Cardiac muscle cell (in vitro differentiated cells and primary cell): Measurements from ENCODE around the gene MRC2. TPM values are rescaled to one million over a fixed set of nuclear protein-coding genes. Genes with fewer than 3 reads are reported as not detected.
"Not testable (repeated sequence)": the region's sequence is repeated elsewhere in the genome, so short reads cannot be mapped to it uniquely, and the experiment has no call there.

Experiments used
- DNase-seq, 2 donors: peaks; one replicate each; pipeline versions ENCODE4 v3.0.0 to v3.0.0-alpha.2; 2010 to 2017; ENCODE audit warnings: low read depth in 1 of 2, low spot score in 1 of 2
- H3K27ac ChIP-seq: fragments of 200-600 bp; sonication (generic); 2 replicates; pipeline ENCODE4 v1.5.1; 2016
- H3K27me3 ChIP-seq: fragments of 200-600 bp; sonication (generic); 2 replicates; pipeline ENCODE4 v1.6.0; 2016; ENCODE audit warnings: control low read depth
- H3K36me3 ChIP-seq: fragments of 200-600 bp; sonication (generic); 2 replicates; pipeline ENCODE4 v1.5.1; 2016; ENCODE audit warnings: control low read depth
- H3K4me1 ChIP-seq: fragments of 200-600 bp; sonication (generic); 2 replicates; pipeline ENCODE4 v1.8.1; 2017; ENCODE audit warnings: low read depth, mild to moderate bottlenecking, mixed run types
- H3K4me3 ChIP-seq: fragments of 200-600 bp; sonication (generic); 2 replicates; pipeline ENCODE4 v1.5.1; 2016; ENCODE audit warnings: mild to moderate bottlenecking
- H3K9me3 ChIP-seq: fragments of 200-600 bp; sonication (generic); 2 replicates; pipeline ENCODE4 v1.5.1; 2017; ENCODE audit warnings: low read depth, mild to moderate bottlenecking, control low read depth
- CTCF ChIP-seq: IDR thresholded peaks from 2 replicates; pipeline ENCODE4 v1.5.1; 2012; ENCODE audit warnings: low read depth, mild to moderate bottlenecking, low read length
- polyA plus RNA-seq: library from polyadenylated mRNA; unstranded; fragments of >200 nt; fragmentation: Nextera tagmentation; extraction: Ambion mirVana; gene quantifications from 2 replicates; pipeline ENCODE4 v1.2.1, GENCODE V29; 2016
- total RNA-seq: library from RNA; depleted of rRNA; stranded (reverse); fragments of >200 nt; gene quantifications from 2 replicates; pipeline ENCODE4 v1.2.3, GENCODE V29; 2016

MRC2 gene
- total and polyA plus RNA-seq, 2 experiments from 2014 or later: 53.1 to 136 TPM

DNA sequence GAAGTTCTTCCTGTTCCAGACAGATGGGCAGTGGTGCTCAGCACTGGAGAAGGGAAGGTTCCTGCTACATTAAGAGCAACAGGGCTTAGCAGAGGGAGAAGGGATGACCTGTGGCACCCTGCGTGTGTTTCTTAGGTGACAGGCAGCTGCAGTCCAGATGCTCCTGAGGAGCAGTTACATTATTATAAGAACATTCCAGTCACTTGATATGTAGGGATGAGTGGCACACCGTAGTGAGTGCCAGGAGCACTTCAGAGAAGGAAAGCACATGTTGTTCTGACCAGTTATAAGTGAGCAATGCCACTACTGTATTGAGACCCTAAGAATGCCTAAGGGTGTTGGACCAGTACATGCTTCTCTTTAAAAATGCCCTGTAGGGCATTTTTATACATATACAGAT lies 39.9 kb upstream of the MRC2 start:
- Histone ChIP-seq H3K27ac (peak overlapping the region; percentile 91), H3K36me3 (peaks cover 14% of the 10 kb centered on the region), H3K27me3 (no peaks in the 10 kb centered on the region), H3K4me1 (peaks cover 20% of the 10 kb centered on the region), H3K4me3 (no peak overlapping the region), H3K9me3 (no peaks in the 10 kb centered on the region)
- DNase-seq: no peak
- no peak for TF ChIP-seq CTCF

DNA sequence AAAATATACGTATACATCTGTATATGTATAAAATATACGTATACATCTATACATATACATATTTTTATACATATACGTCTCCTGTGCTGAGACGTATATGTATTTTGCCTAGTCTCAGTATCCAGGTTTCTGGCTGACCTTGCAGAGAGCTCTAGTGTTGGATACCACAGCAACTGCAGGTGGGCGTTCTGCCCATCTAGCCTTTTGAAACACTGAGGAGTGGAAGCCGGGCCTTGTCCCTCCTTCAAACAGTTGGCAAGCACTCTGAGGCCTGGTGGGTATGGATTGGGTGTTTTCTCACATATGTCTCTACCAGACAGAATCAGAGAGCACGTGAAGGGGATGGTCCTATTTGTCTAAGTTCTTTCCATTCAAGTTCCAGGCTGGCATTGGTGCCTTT lies 39.4 kb upstream of the MRC2 start:
- Histone ChIP-seq H3K27ac (peak overlapping the region; percentile 2), H3K4me3 (no peak overlapping the region), H3K27me3 (no peaks in the 10 kb centered on the region), H3K36me3 (peaks cover 8% of the 10 kb centered on the region), H3K9me3 (no peaks in the 10 kb centered on the region), H3K4me1 (peaks cover 20% of the 10 kb centered on the region)
- TF ChIP-seq CTCF: no peak
- no peak for DNase-seq

DNA sequence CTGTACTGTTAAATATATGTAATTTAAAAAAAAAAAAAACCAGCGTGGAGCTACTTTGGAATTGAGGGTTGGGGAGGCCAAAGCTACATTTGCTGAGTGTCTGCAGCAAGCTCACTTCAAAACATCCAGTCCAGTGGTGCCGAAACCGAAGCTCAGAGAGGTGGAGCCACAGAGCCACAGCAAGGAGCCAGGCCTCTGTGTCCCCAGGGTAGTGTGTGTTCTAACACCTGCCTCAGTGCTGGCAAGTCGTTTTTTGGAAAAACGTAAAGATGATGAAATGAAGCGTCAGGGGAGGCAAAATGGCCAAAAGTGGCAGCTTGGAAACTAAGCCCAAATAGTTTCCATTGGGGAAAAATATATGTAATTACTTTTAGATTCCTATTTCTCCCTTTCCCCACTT lies 36.1 kb upstream of the MRC2 start:
- no peak for TF ChIP-seq CTCF
- no peaks in the 10 kb centered on the region for H3K27me3 ChIP-seq
- peak overlapping the region; percentile 8 for H3K27ac ChIP-seq
- no peaks in the 10 kb centered on the region for H3K9me3 ChIP-seq
- H3K4me1 ChIP-seq: no peaks in the 10 kb centered on the region
- no peak for DNase-seq
- H3K36me3 ChIP-seq: peaks cover 11% of the 10 kb centered on the region
- H3K4me3 ChIP-seq: no peak overlapping the region

DNA sequence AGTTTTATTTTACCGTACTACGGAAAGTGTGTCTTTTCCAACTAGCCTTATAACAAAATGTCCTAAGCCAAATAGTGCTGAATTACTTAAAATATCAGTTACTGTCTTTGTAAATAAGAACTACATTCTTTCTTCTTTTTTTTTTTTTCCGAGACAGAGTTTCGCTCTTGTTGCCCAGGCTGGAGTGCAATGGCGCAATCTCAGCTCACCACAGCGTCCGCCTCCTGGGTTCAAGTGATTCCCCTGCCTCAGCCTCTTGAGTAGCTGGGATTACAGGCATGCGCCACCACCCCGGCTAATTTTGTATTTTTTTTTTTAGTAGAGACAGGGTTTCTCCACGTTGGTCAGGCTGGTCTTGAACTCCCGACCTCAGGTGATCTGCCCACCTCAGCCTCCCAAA lies 35.6 kb upstream of the MRC2 start:
- Histone ChIP-seq H3K36me3 (peaks cover 14% of the 10 kb centered on the region), H3K27ac (peak overlapping the region; percentile 8)
- H3K27me3 ChIP-seq, H3K9me3 ChIP-seq, DNase-seq, H3K4me3 ChIP-seq, H3K4me1 ChIP-seq: not testable (repeated sequence)

- TF ChIP-seq CTCF: no peak
- no peak for DNase-seq
- Histone ChIP-seq H3K27ac (peak overlapping the region; percentile 22), H3K4me1 (no peaks in the 10 kb centered on the region), H3K4me3 (no peak overlapping the region), H3K36me3 (peaks cover 20% of the 10 kb centered on the region), H3K27me3 (no peaks in the 10 kb centered on the region), H3K9me3 (no peaks in the 10 kb centered on the region)
Observed at GRCh38 chr17:62592341-62593099, 35.0 kb upstream of the MRC2 start.

DNA sequence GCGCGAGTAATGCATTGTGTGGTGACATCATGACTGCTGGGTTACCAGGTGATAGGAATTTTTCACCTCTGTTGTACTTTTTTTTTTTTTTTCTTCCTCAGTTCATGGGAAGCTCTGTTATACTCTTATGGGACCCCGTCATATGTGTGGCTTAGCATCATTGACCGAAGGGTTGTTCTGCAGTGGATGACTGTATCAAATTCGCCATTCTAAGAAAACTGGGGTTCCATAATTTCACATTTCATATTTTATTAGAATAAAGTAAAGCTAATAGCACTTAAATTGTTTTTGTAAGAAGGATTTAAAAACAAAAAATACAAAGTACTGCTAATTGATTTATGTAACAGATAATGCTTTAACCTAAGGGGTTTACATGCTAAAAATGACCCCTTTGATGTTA lies 32.0 kb upstream of the MRC2 start:
- TF ChIP-seq CTCF: no peak
- peaks cover 29% of the 10 kb centered on the region for H3K36me3 ChIP-seq
- no peaks in the 10 kb centered on the region for H3K9me3 ChIP-seq
- no peak overlapping the region for H3K4me3 ChIP-seq
- H3K4me1 ChIP-seq: no peaks in the 10 kb centered on the region
- H3K27me3 ChIP-seq: no peaks in the 10 kb centered on the region
- no peak for DNase-seq
- no peak overlapping the region for H3K27ac ChIP-seq
